Stimulated activated CD8-positive, alpha-beta memory T cell treated with anti-CD3 and anti-CD28 coated beads, Interleukin-4, amount 100 ng/mL, for 48 hours (primary cell): Measurements from ENCODE around the gene ATAD3B.
"Not testable (repeated sequence)": the region's sequence is repeated elsewhere in the genome, so short reads cannot be mapped to it uniquely, and the experiment has no call there.

Experiments used
- DNase-seq: peaks from one replicate; pipeline ENCODE4 v3.0.0-alpha.2; 2020

ATAD3B gene

GRCh38 chr1:1482856-1483255 is 11.3 kb downstream of the ATAD3B start:
- no peak for DNase-seq

GRCh38 chr1:1483714-1484113 is 12.1 kb downstream of the ATAD3B start:
- no peak for DNase-seq

DNA sequence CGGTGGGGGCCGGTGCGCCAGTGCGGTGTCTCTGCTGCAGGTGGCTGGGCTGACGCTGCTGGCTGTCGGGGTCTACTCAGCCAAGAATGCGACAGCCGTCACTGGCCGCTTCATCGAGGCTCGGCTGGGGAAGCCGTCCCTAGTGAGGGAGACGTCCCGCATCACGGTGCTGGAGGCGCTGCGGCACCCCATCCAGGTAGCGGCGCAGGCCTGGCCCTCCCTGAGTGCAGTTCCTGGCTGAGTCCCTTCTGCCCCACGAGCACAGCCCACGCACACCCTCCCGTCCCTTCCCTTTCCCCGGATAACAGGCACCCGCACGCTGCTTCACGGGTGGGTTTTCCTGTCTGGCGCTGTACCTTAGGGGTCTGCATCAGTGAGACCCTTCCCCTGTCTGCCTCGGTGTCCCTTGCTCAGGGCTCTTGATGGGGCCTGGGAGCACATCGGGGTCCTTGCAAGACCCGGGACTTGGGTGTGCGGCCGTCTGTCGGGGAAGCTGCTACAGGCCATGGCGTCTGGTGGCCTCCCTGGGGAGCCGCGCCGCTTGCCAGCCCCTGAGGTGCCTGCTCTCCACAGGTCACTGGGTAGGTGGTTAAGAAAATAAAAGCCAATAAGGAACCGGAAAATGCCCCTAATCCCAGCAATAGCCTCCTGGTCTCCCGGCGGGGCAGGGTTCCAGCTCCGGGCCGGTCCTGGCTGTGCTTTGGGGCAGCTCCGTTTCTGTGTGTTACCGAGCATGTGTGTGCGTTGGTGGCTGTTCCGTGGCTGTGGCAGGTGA is 13.6 kb downstream of the ATAD3B start:
- DNase-seq, result not testable (repeated sequence)

- not testable (repeated sequence) for DNase-seq
These were observed 14.3 kb downstream of the ATAD3B start for GRCh38 chr1:1485755-1486317.

GRCh38 chr1:1487701-1488100 is 16.1 kb downstream of the ATAD3B start:
- no peak for DNase-seq

DNA sequence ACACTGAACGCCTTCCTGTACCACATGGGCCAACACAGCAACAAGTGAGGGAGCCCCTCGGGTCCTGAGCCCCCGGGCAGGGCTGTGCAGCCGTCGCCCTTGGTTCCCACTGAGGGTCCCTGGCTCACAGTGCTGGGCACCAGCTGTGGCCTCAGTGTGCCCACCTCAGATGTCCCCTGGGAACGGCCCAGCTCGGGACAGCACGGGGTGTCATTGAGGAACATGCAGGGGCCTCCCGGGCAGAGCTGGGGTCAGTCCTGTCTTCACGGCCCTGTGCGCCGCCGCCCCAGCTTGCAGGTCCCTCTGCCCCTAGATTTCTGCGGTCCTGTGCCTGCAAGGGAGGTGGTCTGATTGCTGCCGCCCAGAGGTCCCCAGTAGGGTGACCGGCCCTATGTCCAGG is 17.7 kb downstream of the ATAD3B start:
- no peak for DNase-seq

DNA sequence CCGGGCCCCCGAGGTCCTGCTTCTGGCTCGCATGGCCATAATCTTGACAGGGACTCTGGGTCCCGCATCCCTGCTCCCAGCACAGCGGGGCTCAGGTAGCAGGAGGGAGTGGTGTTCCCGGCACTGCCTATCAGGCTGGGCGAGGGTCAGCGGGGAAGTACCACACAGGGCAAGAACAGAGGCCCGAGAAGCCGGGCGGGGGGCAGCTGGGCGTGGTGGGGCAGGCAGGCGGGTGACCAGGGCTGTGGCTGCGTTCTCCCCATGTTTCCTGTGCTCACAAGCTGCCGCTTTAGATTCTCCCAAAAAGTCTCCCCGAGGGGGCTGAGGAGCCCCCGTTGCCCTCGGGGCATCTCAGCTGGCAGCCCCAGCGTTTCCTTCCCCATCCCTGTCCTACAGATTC is 18.3 kb downstream of the ATAD3B start:
- DNase-seq, result no peak

GRCh38 chr1:1490633-1491230 is 19.2 kb downstream of the ATAD3B start:
- no peak for DNase-seq

- no peak for DNase-seq
These were observed 20.0 kb downstream of the ATAD3B start for GRCh38 chr1:1491601-1492000.

DNA sequence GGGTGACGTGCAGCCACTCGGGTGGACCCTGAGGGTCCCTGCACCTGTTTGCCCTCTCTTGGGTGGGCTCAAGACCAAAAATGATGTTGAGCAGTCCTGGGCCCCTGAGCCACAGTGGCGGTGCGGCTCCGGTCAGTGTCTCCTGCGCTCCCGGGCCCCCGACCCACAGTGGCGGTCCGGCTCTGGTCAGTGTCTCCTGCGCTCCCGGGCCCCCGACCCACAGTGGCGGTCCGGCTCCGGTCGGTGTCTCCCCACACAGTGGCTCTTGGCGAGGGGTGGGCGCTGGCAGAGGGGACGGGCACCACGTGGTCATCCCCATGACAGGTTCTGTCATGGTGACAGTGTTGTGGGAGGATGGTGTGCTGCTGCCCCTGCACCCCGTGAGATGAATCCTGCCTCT is 22.7 kb downstream of the ATAD3B start:
- DNase-seq, result not testable (repeated sequence)

GRCh38 chr1:1495461-1495975 is 24.0 kb downstream of the ATAD3B start:
- not testable (repeated sequence) for DNase-seq

DNA sequence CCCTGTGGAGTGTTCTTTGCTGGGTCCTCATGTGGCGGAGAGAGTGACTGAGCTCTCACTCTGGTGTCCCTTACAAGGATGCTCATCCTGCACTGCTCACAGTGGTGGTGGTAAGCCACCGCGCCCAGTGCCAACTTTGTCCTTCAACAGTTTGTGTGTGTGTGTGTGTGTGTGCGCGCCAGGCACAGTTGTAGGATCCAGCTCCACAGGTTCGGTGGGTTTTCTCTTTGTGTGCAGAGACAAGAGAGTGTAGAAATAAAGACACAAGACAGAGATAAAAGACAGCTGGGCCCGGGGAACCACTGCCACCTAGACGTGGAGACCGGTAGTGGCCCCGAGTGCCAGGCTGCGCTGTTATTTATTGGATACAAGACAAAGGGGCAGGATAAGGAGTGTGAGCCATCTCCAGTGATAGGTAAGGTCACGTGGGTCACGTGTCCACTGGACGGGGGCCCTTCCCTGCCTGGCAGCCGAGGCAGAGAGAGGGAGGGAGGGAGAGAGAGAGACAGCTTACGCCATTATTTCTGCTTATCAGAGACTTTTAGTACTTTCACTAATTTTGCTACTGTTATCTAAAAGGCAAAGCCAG is 33.3 kb downstream of the ATAD3B start:
- DNase-seq, result peak; percentile 84

GRCh38 chr1:1505366-1505798 is 33.8 kb downstream of the ATAD3B start:
- peak; percentile 47 for DNase-seq

- DNase-seq, result not testable (repeated sequence)
These were observed 34.2 kb downstream of the ATAD3B start for GRCh38 chr1:1505801-1506200.

DNA sequence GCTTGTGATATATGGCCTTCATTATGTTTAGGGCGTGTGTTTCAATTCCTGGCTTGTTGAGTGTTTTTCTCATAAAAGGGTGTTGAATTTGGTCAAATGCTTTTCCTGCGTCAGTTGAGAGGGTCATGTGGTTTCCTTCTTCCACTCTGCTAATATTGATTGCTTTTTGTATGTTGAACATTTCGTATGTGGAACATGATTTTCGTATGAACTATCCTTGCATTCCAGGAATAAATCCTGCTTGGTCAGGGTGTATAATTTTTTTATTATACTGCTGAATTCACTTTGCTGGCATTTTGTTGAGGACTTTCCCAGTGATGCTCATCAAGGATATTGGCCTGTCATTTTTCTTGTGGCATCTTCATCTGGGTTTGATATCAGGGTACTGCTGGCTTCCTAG is 35.7 kb downstream of the ATAD3B start:
- DNase-seq, result no peak

- not testable (repeated sequence) for DNase-seq
These were observed 37.4 kb downstream of the ATAD3B start for GRCh38 chr1:1508775-1509464.

DNA sequence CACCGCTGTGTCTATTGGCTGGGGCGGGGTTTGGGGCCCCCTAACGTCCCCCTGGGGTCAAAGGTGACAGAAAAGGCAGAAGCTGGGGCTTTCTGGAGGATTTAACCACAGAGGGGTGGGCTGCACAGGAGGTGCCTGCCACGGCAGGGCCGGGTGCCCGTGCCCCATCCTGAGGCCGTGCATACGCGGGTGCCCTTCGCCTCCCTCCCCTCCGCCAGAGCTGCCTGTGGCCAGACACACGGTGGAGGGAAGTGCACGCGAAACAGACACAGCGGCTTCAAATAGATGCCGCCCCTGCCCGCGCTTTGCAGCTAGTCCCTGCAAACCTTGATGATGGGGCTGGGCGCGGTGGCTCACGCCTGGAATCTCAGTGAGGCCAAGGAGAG is 37.9 kb downstream of the ATAD3B start:
- not testable (repeated sequence) for DNase-seq

- DNase-seq, result peak; percentile 48
These were observed 39.5 kb downstream of the ATAD3B start for GRCh38 chr1:1510912-1511532.

GRCh38 chr1:1511533-1512285 is 40.1 kb downstream of the ATAD3B start, which contains the start of gene ATAD3A:
TSS of gene ATAD3A (plus strand) at chr1:1512162. CDS start at chr1:1512269, 107 bp downstream.
- DNase-seq, result peak; percentile 98

DNA sequence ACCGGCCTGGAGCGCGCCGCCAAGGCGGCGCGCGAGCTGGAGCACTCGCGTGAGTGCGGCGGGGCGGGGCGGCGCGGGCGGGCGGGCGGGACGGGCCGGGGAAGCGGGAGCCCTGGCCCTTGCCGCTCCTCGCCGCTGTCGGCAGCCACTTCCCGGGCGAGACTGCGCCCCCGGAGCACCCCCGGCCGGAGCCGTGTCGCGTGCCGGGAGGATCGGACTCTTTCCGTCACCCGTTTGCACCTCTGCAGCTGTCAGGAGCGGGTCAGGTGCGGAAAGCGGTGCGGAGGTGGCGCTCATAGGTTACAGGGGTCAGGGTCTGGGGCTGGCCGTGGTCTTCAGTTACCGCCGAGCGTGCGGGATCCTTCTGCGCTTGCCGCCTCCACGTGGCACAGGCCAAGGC is 40.9 kb downstream of the ATAD3B start:
- DNase-seq, result peak; percentile 39

- not testable (repeated sequence) for DNase-seq
These were observed 42.1 kb downstream of the ATAD3B start for GRCh38 chr1:1513675-1514074.

DNA sequence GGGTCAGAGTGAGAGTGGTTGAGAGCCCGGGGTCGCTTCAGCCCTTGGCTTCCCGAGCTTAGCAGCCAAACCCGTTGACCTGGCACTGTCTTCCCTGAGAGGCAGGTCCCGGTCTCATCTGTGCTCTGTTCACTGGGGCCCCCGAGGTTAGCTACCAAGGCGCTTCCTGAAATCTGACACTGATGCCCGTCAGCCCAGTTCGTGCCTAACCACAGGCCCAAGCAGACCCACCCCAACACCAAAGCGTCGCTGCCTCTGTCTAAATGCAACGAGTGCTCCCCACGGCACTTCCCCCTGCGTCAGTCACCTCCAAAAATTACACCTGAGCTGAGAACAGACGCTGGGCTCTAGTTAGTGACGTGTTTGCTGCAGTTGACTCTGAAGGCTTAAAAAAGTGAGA is 42.8 kb downstream of the ATAD3B start:
- DNase-seq, result not testable (repeated sequence)
